Measurements from ENCODE around the gene DDA1.
"Not testable (repeated sequence)": the region's sequence is repeated elsewhere in the genome, so short reads cannot be mapped to it uniquely, and the experiment has no call there.

Gene DDA1

GRCh38 chr19:17359905-17360800 lies 50.8 kb downstream of the DDA1 start:
- H3K4me3 ChIP-seq (ENCODE audit: low read depth, low read length) = no peak overlapping the region
- TF ChIP-seq, protein P1, sequence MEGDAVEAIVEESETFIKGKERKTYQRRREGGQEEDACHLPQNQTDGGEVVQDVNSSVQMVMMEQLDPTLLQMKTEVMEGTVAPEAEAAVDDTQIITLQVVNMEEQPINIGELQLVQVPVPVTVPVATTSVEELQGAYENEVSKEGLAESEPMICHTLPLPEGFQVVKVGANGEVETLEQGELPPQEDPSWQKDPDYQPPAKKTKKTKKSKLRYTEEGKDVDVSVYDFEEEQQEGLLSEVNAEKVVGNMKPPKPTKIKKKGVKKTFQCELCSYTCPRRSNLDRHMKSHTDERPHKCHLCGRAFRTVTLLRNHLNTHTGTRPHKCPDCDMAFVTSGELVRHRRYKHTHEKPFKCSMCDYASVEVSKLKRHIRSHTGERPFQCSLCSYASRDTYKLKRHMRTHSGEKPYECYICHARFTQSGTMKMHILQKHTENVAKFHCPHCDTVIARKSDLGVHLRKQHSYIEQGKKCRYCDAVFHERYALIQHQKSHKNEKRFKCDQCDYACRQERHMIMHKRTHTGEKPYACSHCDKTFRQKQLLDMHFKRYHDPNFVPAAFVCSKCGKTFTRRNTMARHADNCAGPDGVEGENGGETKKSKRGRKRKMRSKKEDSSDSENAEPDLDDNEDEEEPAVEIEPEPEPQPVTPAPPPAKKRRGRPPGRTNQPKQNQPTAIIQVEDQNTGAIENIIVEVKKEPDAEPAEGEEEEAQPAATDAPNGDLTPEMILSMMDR (conservative IDR thresholded peaks at IDR 0.05; ENCODE audit: low read depth, low read length) = no peak

GRCh38 chr19:17363852-17364605 lies 54.7 kb downstream of the DDA1 start:
- H3K4me3 ChIP-seq (ENCODE audit: low read depth, low read length); DNase-seq (ENCODE audit: low read depth): not testable (repeated sequence)

More at GRCh38 chr19:17359905-17360800, 50.8 kb downstream of the DDA1 start:
- no peak for DNase-seq (ENCODE audit: low read depth)

DNA sequence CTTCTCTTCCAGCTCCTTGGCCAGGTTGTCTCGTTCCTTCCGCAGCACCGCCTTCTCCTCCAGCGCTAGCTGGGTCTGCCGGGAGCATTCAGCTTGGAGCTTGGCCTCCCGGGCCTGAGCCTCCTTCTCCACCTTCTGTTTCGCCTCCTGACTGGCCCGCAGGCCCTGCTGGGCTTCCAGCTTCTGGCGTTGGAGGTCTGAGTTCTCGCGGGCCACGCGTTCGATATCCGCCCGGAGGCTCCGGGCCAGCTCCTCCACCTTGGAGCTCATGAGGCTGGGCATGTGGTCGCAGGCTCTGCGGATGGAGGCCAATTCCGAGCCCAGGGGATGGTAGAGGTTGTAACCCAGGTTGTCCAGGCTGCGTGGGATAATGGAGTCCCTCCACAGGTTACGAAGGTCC lies 56.0 kb downstream of the DDA1 start:
- TF ChIP-seq, protein P1 (conservative IDR thresholded peaks at IDR 0.05; ENCODE audit: low read depth, low read length) = no peak
- H3K4me3 ChIP-seq (ENCODE audit: low read depth, low read length) = no peak overlapping the region
- DNase-seq (ENCODE audit: low read depth) = no peak

DNA sequence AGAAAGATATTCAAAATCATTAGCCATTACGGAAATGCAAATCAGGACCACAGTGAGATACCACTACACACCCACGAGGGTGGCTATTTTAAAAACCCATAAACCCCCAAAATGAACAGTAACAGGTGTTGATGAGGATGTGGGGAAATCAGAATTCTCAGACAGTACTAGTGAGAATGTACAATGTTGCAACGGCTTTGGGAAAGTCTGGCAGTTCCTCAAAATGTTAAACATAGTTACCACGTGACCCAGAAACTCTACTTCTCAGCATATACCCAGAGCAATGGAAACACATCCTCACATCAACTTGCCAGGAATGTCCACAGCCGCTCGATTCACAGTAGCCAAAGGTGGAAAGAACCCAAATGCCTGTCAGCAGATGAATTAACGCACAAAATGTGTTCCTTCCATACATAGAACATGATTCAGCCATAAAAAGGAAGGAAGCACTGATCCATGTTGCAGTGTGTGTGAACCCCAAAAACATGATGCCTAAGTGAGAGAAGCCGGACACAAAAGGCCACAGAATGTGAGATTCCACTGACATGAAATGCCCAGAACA lies 60.7 kb downstream of the DDA1 start:
- peak; percentile 84 for DNase-seq (ENCODE audit: low read depth)
- TF ChIP-seq, protein P1 (conservative IDR thresholded peaks at IDR 0.05; ENCODE audit: low read depth, low read length) = no peak
- no peak overlapping the region for H3K4me3 ChIP-seq (ENCODE audit: low read depth, low read length)

Data from choroid plexus epithelial cell (primary cell).